Muscle of leg (tissue), 11 donors: ENCODE data around the gene PRSS57. TPM values are rescaled to one million over a fixed set of nuclear protein-coding genes. Genes with fewer than 3 reads are reported as not detected.
A peak's percentile ranks its signal among the peaks of the same experiment; 100 is the strongest.

Experiments used
- DNase-seq: peaks from one replicate; pipeline ENCODE4 v3.0.0; 2013
- H3K27ac ChIP-seq: one replicate; pipeline ENCODE4 v1.5.1; 2013; ENCODE audit warnings: mild to moderate bottlenecking, low read length, control low read depth
- H3K27me3 ChIP-seq: one replicate; pipeline ENCODE4 v1.6.1; 2013; ENCODE audit warnings: low read length; ENCODE audit not compliant: control insufficient read depth, insufficient read depth
- H3K36me3 ChIP-seq: one replicate; pipeline ENCODE4 v1.6.1; 2013; ENCODE audit warnings: low read length; ENCODE audit not compliant: control insufficient read depth, insufficient read depth
- H3K4me1 ChIP-seq: one replicate; pipeline ENCODE4 v1.6.1; 2013; ENCODE audit warnings: low read length; ENCODE audit not compliant: control insufficient read depth, insufficient read depth
- H3K4me3 ChIP-seq: one replicate; pipeline ENCODE4 v1.5.1; 2013; ENCODE audit warnings: low read length, control low read depth
- H3K9me3 ChIP-seq: replicated peaks from 2 replicates; pipeline ENCODE4 v1.6.1; 2013; ENCODE audit warnings: low read depth, low read length; ENCODE audit not compliant: control insufficient read depth
- WGBS: methylation state at CpG from one replicate; pipeline ENCODE4 v1.1.5; 2013; ENCODE audit warnings: missing lambda C conversion rate; ENCODE audit not compliant: insufficient coverage; 5-methylcytosine and 5-hydroxymethylcytosine counted together
- polyA plus RNA-seq, 8 donors: library from polyadenylated mRNA; unstranded; fragments of 120-200 nt; gene quantifications; one replicate each; pipeline versions ENCODE4 v1.2.1 to v1.2.3, GENCODE V29; 2013; ENCODE audit warnings: inconsistent platforms in 1 of 8, low replicate concordance in 1 of 8; ENCODE audit not compliant: insufficient read length in 8 of 8, insufficient read depth in 1 of 8
- total RNA-seq: library from RNA; stranded (reverse); fragments of 120-200 nt; gene quantifications from one replicate; pipeline ENCODE4 v1.2.4, GENCODE V29; 2013

Gene PRSS57
- total and polyA plus RNA-seq, 9 donors: 0.04 to 1.2 (median 0.30) TPM; not detected in 1

GRCh38 chr19:723247-723646, 28.0 kb upstream of the PRSS57 start:
- WGBS: 79% methylated on average over 7 of the region's 13 CpGs
- no peak overlapping the region for H3K27ac ChIP-seq
- peaks cover 37% of the 10 kb centered on the region for H3K4me1 ChIP-seq

DNA sequence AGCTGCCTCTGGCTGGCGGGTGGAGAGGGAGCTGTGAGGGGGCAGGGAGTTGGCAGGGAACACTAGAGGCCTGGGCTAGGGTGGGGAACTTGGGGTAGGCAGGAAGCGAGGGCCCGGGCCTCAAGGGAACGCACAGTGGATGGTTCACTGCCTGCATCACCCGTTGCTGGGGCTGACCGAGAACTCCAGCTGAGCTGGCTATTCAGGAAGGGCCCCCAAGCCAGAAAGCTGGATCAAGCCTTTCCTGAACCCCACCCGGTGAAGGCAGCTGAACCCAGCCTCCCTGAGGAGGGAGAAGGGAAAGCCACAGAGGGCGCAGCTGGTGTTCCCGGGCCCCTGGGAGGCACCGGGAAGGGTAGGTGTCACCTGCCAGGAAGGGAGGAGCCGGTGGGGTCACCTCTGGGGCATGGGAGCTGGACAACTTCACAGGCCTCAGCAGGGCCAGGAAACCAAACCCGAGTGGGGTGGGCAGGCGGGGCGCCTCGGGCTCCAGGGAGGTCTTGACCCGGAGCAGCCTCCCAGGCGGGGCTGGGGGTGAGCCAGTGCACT, 27.4 kb upstream of the PRSS57 start:
- Histone ChIP-seq H3K4me1 (peaks cover 31% of the 10 kb centered on the region), H3K27me3 (peaks cover 19% of the 10 kb centered on the region), H3K27ac (peak overlapping the region; percentile 13), H3K36me3 (no peaks in the 10 kb centered on the region), H3K9me3 (no peaks in the 10 kb centered on the region), H3K4me3 (no peak overlapping the region)
- DNase-seq: no peak
- whole genome bisulfite sequencing: 49% methylated on average over 13 of the region's 17 CpGs

More at GRCh38 chr19:723247-723646, 28.0 kb upstream of the PRSS57 start:
- no peak for DNase-seq
- H3K36me3 ChIP-seq: no peaks in the 10 kb centered on the region
- no peak overlapping the region for H3K4me3 ChIP-seq
- no peaks in the 10 kb centered on the region for H3K9me3 ChIP-seq
- peaks cover 17% of the 10 kb centered on the region for H3K27me3 ChIP-seq

DNA sequence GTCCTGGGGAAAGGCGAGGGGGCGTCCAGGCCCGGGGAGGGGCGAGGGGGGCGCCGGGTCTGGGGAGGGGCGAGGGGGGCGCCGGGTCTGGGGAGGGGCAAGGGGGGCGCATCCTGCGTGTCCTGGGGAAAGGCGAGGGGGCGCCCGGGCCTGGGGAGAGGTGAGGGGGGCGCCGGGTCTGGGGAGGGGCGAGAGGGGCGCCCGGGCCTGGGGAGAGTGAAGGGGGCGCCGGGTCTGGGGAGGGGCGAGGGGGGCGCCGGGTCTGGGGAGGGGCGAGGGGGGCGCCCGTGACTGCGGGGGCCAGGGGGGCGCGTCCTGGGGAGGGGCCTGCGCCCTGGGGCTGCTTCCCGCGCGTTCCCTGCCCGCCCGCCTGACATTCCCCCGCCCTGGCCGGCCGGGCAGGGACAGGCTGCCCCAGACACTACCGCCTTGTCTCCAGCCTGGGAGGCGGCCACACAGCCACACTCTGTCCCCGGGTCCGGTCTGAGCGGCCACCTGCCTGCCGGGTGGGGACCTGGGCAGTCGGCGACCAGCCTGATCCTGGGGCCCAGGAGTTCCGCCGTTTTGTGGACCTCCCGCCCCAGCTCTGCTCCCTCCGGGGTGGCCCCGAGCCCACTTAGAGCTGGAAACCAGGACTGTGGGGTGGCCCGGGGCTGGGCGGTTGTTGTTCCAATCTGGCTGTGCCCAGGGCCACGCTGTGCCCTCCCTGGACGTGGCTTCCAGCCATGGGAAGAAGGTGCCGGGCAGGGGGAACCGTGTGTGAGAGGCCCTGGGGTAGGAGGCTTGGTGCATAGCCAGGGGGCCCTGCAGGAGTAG, 25.3 kb upstream of the PRSS57 start:
- peaks cover 19% of the 10 kb centered on the region for H3K27me3 ChIP-seq
- peaks cover 27% of the 10 kb centered on the region for H3K4me1 ChIP-seq
- WGBS: 10% methylated on average over 37 of the region's 58 CpGs
- H3K36me3 ChIP-seq: no peaks in the 10 kb centered on the region
- H3K4me3 ChIP-seq: no peak overlapping the region
- no peak for DNase-seq
- H3K27ac ChIP-seq: peak overlapping the region; percentile 55
- peaks cover 2% of the 10 kb centered on the region for H3K9me3 ChIP-seq

DNA sequence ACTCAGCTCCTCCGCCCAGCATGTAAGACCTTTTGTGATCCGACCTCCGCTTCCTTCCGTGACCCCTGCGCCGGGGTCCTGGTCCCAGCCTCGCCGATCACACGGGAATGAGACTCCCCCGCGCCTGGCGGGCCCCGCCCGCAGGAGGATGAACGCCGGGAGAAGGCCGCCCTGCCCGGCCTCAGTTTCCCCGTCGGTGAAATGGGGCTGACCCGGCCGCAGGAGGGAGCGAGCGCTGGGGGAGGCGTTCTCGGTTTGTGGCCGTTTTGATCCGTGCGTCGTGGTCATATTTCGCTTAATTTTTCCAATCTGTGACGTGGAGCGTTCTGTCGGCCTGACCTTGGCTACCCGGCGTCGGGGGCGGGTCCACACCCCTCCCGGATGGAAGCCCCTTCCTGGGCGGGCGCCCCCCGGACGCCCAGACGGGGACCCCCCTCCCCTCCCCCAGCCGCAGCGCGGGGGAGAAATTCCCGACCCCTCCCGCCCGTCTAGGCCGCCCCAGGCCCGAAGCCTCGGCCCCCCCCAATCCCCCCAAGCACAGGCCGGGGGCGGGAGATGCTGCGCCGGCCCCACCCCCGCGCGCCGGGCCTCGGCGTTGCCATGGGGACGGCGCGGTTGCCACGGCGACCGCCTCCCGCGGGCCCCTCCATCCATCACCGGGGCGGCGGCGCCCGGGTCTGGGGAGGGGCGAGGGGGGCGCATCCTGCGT, 24.5 kb upstream of the PRSS57 start:
- Histone ChIP-seq H3K4me3 (peak overlapping the region; percentile 0), H3K27ac (peak overlapping the region; percentile 56)
- 7% methylated on average over 38 of the region's 79 CpGs for WGBS

DNA sequence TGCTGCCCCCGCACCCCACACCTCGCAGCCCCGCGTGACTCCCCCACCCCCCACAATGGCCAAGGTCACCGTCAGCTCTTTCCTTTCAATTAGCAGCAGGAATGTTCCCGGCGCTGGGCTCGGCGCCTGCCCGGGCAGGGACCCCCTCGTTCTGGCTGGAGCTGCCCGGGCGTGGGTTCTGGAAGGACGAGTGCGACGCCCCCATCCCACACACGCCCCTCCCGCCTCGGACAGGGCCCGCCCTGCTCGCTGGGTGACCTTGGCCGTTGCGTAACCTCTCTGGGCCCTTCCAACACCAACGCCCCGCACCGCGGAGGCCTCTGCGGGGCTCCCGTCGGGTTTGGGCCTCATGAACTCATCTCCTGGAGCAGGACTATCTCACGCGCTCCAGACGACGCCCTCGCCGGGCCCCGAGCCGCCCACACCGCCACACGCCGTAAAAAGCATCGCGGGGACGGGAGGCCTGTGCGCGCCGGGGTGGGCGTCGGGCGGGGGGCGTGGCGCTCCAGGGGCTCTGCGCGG, 23.8 kb upstream of the PRSS57 start:
- peak overlapping the region; percentile 65 for H3K27ac ChIP-seq
- H3K27me3 ChIP-seq: peaks cover 19% of the 10 kb centered on the region
- H3K4me1 ChIP-seq: peaks cover 27% of the 10 kb centered on the region
- no peak overlapping the region for H3K4me3 ChIP-seq
- WGBS: 11% methylated on average over 49 of the region's 54 CpGs
- H3K36me3 ChIP-seq: no peaks in the 10 kb centered on the region
- peak; percentile 89 for DNase-seq
- peaks cover 6% of the 10 kb centered on the region for H3K9me3 ChIP-seq

More for the DNA sequence above, 24.5 kb upstream of the PRSS57 start:
- H3K36me3 ChIP-seq: no peaks in the 10 kb centered on the region
- H3K4me1 ChIP-seq: peaks cover 27% of the 10 kb centered on the region
- DNase-seq: peak; percentile 85
- peaks cover 6% of the 10 kb centered on the region for H3K9me3 ChIP-seq
- peaks cover 19% of the 10 kb centered on the region for H3K27me3 ChIP-seq

GRCh38 chr19:718251-718951, 23.1 kb upstream of the PRSS57 start:
- peak; percentile 49 for DNase-seq
- H3K4me1 ChIP-seq: peaks cover 27% of the 10 kb centered on the region
- no peak overlapping the region for H3K4me3 ChIP-seq
- H3K27ac ChIP-seq: peak overlapping the region; percentile 65
- no peaks in the 10 kb centered on the region for H3K36me3 ChIP-seq
- H3K9me3 ChIP-seq: peaks cover 6% of the 10 kb centered on the region
- H3K27me3 ChIP-seq: peaks cover 19% of the 10 kb centered on the region
- 41% methylated on average over 14 of the region's 23 CpGs for WGBS

DNA sequence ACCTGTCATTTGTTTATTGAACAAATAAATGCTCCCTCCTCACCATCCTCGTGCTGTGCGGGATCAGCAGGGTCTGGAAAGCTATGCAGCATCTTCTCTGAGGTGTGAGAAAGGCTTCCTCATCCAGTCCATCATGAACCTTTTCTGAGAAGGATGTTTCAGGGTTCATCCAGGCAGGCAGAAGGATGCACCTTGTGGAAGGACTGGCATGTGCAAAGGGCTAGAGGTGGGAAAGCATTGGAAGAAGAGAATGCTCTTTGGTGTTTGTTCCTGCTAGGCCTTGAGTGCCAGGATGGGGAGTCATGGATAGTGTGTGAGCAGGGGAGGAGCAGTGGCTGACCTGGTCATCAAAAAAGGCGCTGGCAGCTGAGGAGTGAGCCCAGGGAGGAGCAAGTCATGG, 20.1 kb upstream of the PRSS57 start:
- H3K27ac ChIP-seq: no peak overlapping the region
- H3K9me3 ChIP-seq: peaks cover 6% of the 10 kb centered on the region
- H3K27me3 ChIP-seq: peaks cover 17% of the 10 kb centered on the region
- H3K4me3 ChIP-seq: no peak overlapping the region
- H3K4me1 ChIP-seq: peaks cover 20% of the 10 kb centered on the region
- H3K36me3 ChIP-seq: no peaks in the 10 kb centered on the region
- WGBS: 89% methylated on average over 1 of the region's 3 CpGs
- DNase-seq: no peak

DNA sequence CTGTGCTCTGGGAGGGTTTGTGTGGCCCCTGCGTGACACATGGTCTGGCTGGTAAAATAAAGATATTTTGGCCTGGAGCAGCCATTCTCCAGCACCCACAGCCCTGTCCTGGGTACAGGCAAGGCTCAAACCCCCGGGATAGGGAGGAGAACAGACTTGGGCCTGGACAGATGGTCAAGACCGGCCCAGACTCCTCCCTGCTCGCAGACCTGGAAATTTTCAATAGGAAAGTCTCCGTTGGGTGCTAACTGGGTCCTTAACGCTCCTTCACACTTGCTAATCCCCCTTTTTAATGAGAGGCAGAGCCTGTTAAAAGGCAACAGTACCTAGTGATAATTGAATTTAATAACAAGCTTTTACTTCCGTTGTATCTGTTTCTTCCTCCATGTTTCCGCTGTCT, 16.0 kb upstream of the PRSS57 start:
- Histone ChIP-seq H3K9me3 (peaks cover 13% of the 10 kb centered on the region), H3K4me1 (peaks cover 17% of the 10 kb centered on the region), H3K27me3 (peaks cover 7% of the 10 kb centered on the region), H3K36me3 (no peaks in the 10 kb centered on the region), H3K27ac (peak overlapping the region; percentile 42), H3K4me3 (no peak overlapping the region)
- 50% methylated on average over 1 of the region's 8 CpGs for WGBS
- DNase-seq: no peak

DNA sequence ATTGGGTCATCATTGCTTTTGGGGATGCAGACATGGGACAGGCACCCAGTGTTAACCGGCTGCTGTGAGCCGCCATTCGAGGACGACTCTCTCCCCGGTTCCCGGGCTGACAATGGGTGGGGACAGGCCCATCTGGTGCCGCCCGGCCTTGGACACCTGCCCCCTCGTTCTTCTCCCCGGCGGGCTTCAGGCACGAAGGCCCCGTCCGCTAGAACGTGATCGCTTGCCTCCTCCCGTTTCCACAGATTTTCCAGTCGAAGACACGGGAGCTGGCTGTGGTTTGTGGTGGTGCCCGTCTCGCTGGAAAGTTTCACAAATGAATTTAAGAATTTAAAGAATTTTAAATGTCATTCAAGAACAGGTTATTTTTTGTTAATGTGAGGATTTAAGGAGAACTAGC, 15.5 kb upstream of the PRSS57 start:
- H3K36me3 ChIP-seq: no peaks in the 10 kb centered on the region
- WGBS: 37% methylated on average over 13 of the region's 21 CpGs
- peaks cover 13% of the 10 kb centered on the region for H3K9me3 ChIP-seq
- peaks cover 17% of the 10 kb centered on the region for H3K4me1 ChIP-seq
- H3K4me3 ChIP-seq: peak overlapping the region; percentile 61
- DNase-seq: no peak
- H3K27ac ChIP-seq: peak overlapping the region; percentile 55
- H3K27me3 ChIP-seq: peaks cover 7% of the 10 kb centered on the region
